HL-60 (cell line): ENCODE results near the gene PPP1R1C.

ENCODE experiments used
- DNase-seq, 2 experiments: peaks; one replicate each; pipeline ENCODE4 v3.0.0-alpha.2; 2010 to 2020; ENCODE audit warnings: low read depth in 1 of 2, low spot score in 1 of 2
- H3K27ac ChIP-seq: fragments of 250-450 bp; sonication (Bioruptor Pico); replicated peaks from 2 replicates; pipeline ENCODE4 v1.5.1; 2020; ENCODE audit warnings: mild to moderate bottlenecking, moderate library complexity
- H3K27me3 ChIP-seq: fragments of 250-450 bp; sonication (Bioruptor Pico); 2 replicates; pipeline ENCODE4 v1.5.1; 2021; ENCODE audit warnings: mild to moderate bottlenecking, moderate library complexity; ENCODE audit not compliant: insufficient read depth, poor library complexity, severe bottlenecking
- H3K4me3 ChIP-seq: replicated peaks from 2 replicates; pipeline ENCODE4 v1.5.1; 2011; ENCODE audit warnings: mild to moderate bottlenecking, control low read depth, low read length; ENCODE audit not compliant: insufficient read depth
- CTCF ChIP-seq: IDR thresholded peaks from one replicate; pipeline ENCODE4 v1.5.1; 2011; ENCODE audit warnings: low read length, control low read depth, inconsistent platforms; ENCODE audit not compliant: insufficient read depth
- GABPA ChIP-seq: IDR thresholded peaks from 2 replicates; pipeline ENCODE4 v1.6.1; 2012; ENCODE audit warnings: low read depth
- POLR2AphosphoS5 ChIP-seq: IDR thresholded peaks from 2 replicates; pipeline ENCODE4 v1.6.1; 2012; ENCODE audit warnings: low read depth
- REST ChIP-seq: IDR thresholded peaks from 2 replicates; pipeline ENCODE4 v1.6.1; 2012; ENCODE audit warnings: low read depth; ENCODE audit not compliant: insufficient replicate concordance
- SPI1 ChIP-seq: IDR thresholded peaks from 2 replicates; pipeline ENCODE4 v1.6.1; 2012; ENCODE audit warnings: low read depth, mild to moderate bottlenecking, borderline replicate concordance

Gene PPP1R1C

GRCh38 chr2:182070736-182071135, 85.1 kb downstream of the PPP1R1C start:
- Histone ChIP-seq H3K27me3 (no peaks in the 10 kb centered on the region), H3K27ac (no peak overlapping the region), H3K4me3 (no peak overlapping the region)
- DNase-seq, result no peak
- TF ChIP-seq POLR2AphosphoS5 (no peak), CTCF (no peak), REST (no peak), SPI1 (no peak), GABPA (no peak)

GRCh38 chr2:182072861-182073260, 87.2 kb downstream of the PPP1R1C start:
- Histone ChIP-seq H3K4me3 (no peak overlapping the region), H3K27me3 (no peaks in the 10 kb centered on the region), H3K27ac (no peak overlapping the region)
- no peak for DNase-seq
- no peak for TF ChIP-seq POLR2AphosphoS5
- TF ChIP-seq GABPA, result no peak
- TF ChIP-seq SPI1, result no peak
- no peak for TF ChIP-seq REST
- TF ChIP-seq CTCF, result no peak

- no peak for TF ChIP-seq GABPA
- TF ChIP-seq CTCF, result no peak
- TF ChIP-seq SPI1, result no peak
- no peak for TF ChIP-seq REST
- TF ChIP-seq POLR2AphosphoS5, result no peak
- no peaks in the 10 kb centered on the region for H3K27me3 ChIP-seq
- DNase-seq, result no peak
- H3K4me3 ChIP-seq, result no peak overlapping the region
- H3K27ac ChIP-seq, result no peak overlapping the region
Observed at GRCh38 chr2:182073613-182074012, 88.0 kb downstream of the PPP1R1C start.
